Erythroblast (primary cell): ENCODE measurements around the gene THUMPD1.

Source experiments
- GATA1 ChIP-seq: IDR thresholded peaks from 2 replicates; pipeline ENCODE4 v1.6.1; 2011; ENCODE audit warnings: low read depth, mild to moderate bottlenecking, control low read depth, low read length, moderate library complexity
- POLR2A ChIP-seq: IDR thresholded peaks from 2 replicates; pipeline ENCODE4 v1.6.1; 2011; ENCODE audit warnings: mild to moderate bottlenecking, low read length

DNA sequence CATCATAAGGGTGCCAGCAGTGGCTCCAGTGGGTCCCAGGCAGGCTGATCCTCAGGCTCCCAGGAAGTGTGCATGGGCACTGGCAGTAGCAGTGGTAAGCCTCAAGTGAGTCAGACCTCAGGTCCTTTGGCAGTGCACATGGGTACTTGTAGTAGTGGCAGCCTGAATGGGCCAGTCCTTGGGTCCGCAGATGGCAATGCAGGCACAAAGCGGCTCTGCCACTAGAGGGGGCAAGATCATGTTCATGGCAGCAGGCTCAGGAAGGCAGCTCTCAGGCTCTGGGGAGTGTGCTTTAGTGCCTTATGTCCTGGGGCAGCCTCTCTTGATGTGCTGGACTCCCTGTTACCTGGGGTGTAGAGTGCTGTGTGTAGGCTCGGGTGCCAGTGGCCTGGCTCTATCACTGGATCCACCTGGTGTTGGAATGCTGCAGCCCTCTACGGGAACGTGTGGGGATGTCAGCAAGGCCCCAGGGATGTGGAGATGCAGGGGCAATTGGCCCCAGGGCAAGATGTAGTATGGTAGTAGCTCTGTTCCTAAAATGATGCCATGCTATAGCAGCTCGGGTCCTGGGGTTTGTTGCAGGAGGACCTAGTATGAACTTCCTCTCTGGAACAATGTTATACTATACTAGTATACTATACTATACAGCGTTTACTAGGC, 33.2 kb upstream of the THUMPD1 start:
- TF ChIP-seq POLR2A: no peak
- no peak for TF ChIP-seq GATA1
